H1 (cell line): ENCODE measurements around the gene MEIS2. TPM values are rescaled to one million over a fixed set of nuclear protein-coding genes. Genes with fewer than 3 reads are reported as not detected.

Source experiments
- CTCF ChIA-PET: fragments of 300-600 bp; sonication (Branson Sonifier 250); formaldehyde crosslinking; loops from one replicate; lab custom pipeline; 2021; ENCODE audit not compliant: partially characterized antibody; lab: Charles Lee
- POLR2A ChIA-PET: fragments of 300-600 bp; sonication (Branson Sonifier 250); formaldehyde crosslinking; loops from one replicate; lab custom pipeline; 2021; ENCODE audit warnings: inconsistent platforms; ENCODE audit not compliant: partially characterized antibody; lab: Charles Lee
- DNase-seq, 2 experiments: peaks; one replicate each; pipeline versions ENCODE4 v3.0.0 to v3.0.0-alpha.2; 2010 to 2022; ENCODE audit warnings: low spot score in 2 of 2, low read depth in 1 of 2, mixed read lengths in 1 of 2
- FAIRE-seq: peaks from 2 replicates; lab custom pipeline; 2011; peaks lifted over from hg19 to GRCh38; lab: Jason Lieb, UNC
- H2AFZ ChIP-seq: 2 replicates; pipeline ENCODE4 v1.8.1; 2012; ENCODE audit warnings: low read length, inconsistent platforms
- H2AK5ac ChIP-seq: 2 replicates; pipeline ENCODE4 v1.6.1; 2013; ENCODE audit warnings: low read depth, low read length
- H2BK120ac ChIP-seq: replicated peaks from 2 replicates; pipeline ENCODE3; 2013; ENCODE audit warnings: low read depth, low read length, inconsistent platforms
- H2BK12ac ChIP-seq: 2 replicates; pipeline ENCODE4 v1.6.1; 2013; ENCODE audit warnings: low read depth, low read length
- H2BK15ac ChIP-seq: 2 replicates; pipeline ENCODE4 v1.6.1; 2013; ENCODE audit warnings: low read length
- H2BK20ac ChIP-seq: 2 replicates; pipeline ENCODE4 v1.6.1; 2013; ENCODE audit warnings: low read length
- H2BK5ac ChIP-seq: 2 replicates; pipeline ENCODE4 v1.6.1; 2013; ENCODE audit warnings: low read depth, low read length
- H3K14ac ChIP-seq: 2 replicates; pipeline ENCODE4 v1.6.1; 2013; ENCODE audit warnings: inconsistent platforms; ENCODE audit not compliant: insufficient read length
- H3K18ac ChIP-seq: 2 replicates; pipeline ENCODE4 v1.6.1; 2013; ENCODE audit warnings: low read length; ENCODE audit errors: extremely low read depth
- H3K23ac ChIP-seq: 2 replicates; pipeline ENCODE4 v1.6.1; 2013; ENCODE audit warnings: inconsistent platforms; ENCODE audit not compliant: insufficient read length
- H3K23me2 ChIP-seq: 2 replicates; pipeline ENCODE4 v1.6.1; 2013; ENCODE audit warnings: low read depth, low read length
- H3K27ac ChIP-seq: 2 replicates; pipeline ENCODE4 v1.6.1; 2011; ENCODE audit warnings: low read depth, low read length, inconsistent platforms
- H3K27me3 ChIP-seq, 4 experiments: replicated peaks in 1 of 4; 1 replicate in 1 of 4; 2 replicates in 3 of 4; pipeline versions ENCODE4 v1.6.1 to v1.8.1; 2011 to 2013; ENCODE audit warnings: low read length in 3 of 4, mild to moderate bottlenecking in 3 of 4, inconsistent platforms in 2 of 4, mixed read lengths in 2 of 4, moderate library complexity in 1 of 4; ENCODE audit not compliant: control insufficient read depth in 3 of 4, insufficient read depth in 3 of 4; ENCODE audit errors: extremely low read depth in 1 of 4
- H3K36me3 ChIP-seq, 4 experiments: 2 replicates each; pipeline versions ENCODE4 v1.6.1 to v1.8.1; 2011 to 2013; ENCODE audit warnings: mild to moderate bottlenecking in 4 of 4, low read length in 3 of 4, moderate library complexity in 2 of 4, control low read depth in 1 of 4, inconsistent platforms in 1 of 4; ENCODE audit not compliant: insufficient read depth in 4 of 4, control insufficient read depth in 2 of 4
- H3K4ac ChIP-seq: replicated peaks from 2 replicates; pipeline ENCODE3; 2013; ENCODE audit warnings: low read length, low read depth, mixed read lengths, inconsistent platforms; ENCODE audit not compliant: insufficient read length
- H3K4me1 ChIP-seq, 4 experiments: replicated peaks in 1 of 4; 1 replicate in 1 of 4; 2 replicates in 3 of 4; pipeline versions ENCODE4 v1.6.1 to v1.8.1; 2011 to 2013; ENCODE audit warnings: low read length in 3 of 4, inconsistent platforms in 2 of 4, mixed read lengths in 1 of 4; ENCODE audit not compliant: insufficient read depth in 4 of 4, control insufficient read depth in 3 of 4
- H3K4me2 ChIP-seq, 2 experiments: 2 replicates each; pipeline versions ENCODE4 v1.6.1 to v1.8.1; 2011 to 2013; ENCODE audit warnings: low read depth in 2 of 2, low read length in 2 of 2, control low read depth in 1 of 2, inconsistent platforms in 1 of 2, mild to moderate bottlenecking in 1 of 2; ENCODE audit not compliant: insufficient read depth in 1 of 2
- H3K4me3 ChIP-seq, 4 experiments: fragments of 200-600, 300-600 bp in 1 of 4; sonication (generic), shearing (Covaris generic), sonication (Bioruptor Twin) in 1 of 4; 2 replicates each; pipeline versions ENCODE4 v1.5.1 to v1.8.1; 2011 to 2016; ENCODE audit warnings: low read length in 4 of 4, low read depth in 3 of 4, control low read depth in 2 of 4, inconsistent platforms in 2 of 4, mild to moderate bottlenecking in 2 of 4, mixed read lengths in 1 of 4, moderate library complexity in 1 of 4; ENCODE audit not compliant: insufficient read depth in 2 of 4; ENCODE audit errors: extremely low read depth in 1 of 4
- H3K56ac ChIP-seq: replicated peaks from 2 replicates; pipeline ENCODE3; 2013; ENCODE audit warnings: low read depth, mild to moderate bottlenecking, mixed read lengths, low read length, inconsistent platforms; ENCODE audit not compliant: insufficient read length
- H3K79me1 ChIP-seq: 2 replicates; pipeline ENCODE4 v1.6.1; 2013; ENCODE audit warnings: low read depth, low read length, control low read depth
- H3K79me2 ChIP-seq, 2 experiments: 2 replicates each; pipeline versions ENCODE4 v1.6.1 to v1.8.1; 2012 to 2013; ENCODE audit warnings: low read length in 2 of 2, mild to moderate bottlenecking in 2 of 2, inconsistent platforms in 1 of 2; ENCODE audit not compliant: insufficient read depth in 2 of 2, control insufficient read depth in 1 of 2
- H3K9ac ChIP-seq, 4 experiments: replicated peaks in 1 of 4; 1 replicate in 1 of 4; 2 replicates in 3 of 4; pipeline versions ENCODE4 v1.6.1 to v1.8.1; 2011 to 2013; ENCODE audit warnings: low read depth in 3 of 4, low read length in 3 of 4, control low read depth in 2 of 4, mild to moderate bottlenecking in 2 of 4, moderate library complexity in 2 of 4, inconsistent platforms in 1 of 4; ENCODE audit errors: extremely low read depth in 1 of 4
- H3K9me3 ChIP-seq, 2 experiments: 2 replicates each; pipeline versions ENCODE4 v1.6.1 to v1.8.1; 2012 to 2013; ENCODE audit warnings: mild to moderate bottlenecking in 2 of 2, moderate library complexity in 2 of 2, control low read depth in 1 of 2, inconsistent platforms in 1 of 2, low read depth in 1 of 2, low read length in 1 of 2, mixed read lengths in 1 of 2; ENCODE audit not compliant: insufficient read depth in 2 of 2
- H4K20me1 ChIP-seq, 2 experiments: replicated peaks in 1 of 2; 2 replicates each; pipeline versions ENCODE3 to v1.8.1; 2011 to 2013; ENCODE audit warnings: inconsistent platforms in 2 of 2, low read length in 2 of 2, mild to moderate bottlenecking in 1 of 2; ENCODE audit not compliant: insufficient read depth in 2 of 2, control insufficient read depth in 1 of 2
- H4K5ac ChIP-seq: 2 replicates; pipeline ENCODE4 v1.6.1; 2013; ENCODE audit warnings: low read length, low read depth, mixed read lengths, inconsistent platforms; ENCODE audit not compliant: insufficient read length
- H4K8ac ChIP-seq: 2 replicates; pipeline ENCODE4 v1.8.0; 2013; ENCODE audit warnings: mild to moderate bottlenecking, moderate library complexity, low read length, inconsistent platforms; ENCODE audit not compliant: insufficient read depth; ENCODE audit errors: extremely low read depth
- H4K91ac ChIP-seq: replicated peaks from 2 replicates; pipeline ENCODE3; 2013; ENCODE audit warnings: low read length, mixed read lengths, inconsistent platforms; ENCODE audit not compliant: insufficient read length
- ASH2L ChIP-seq: fragments of 200-600, 300-600 bp; sonication (generic); IDR thresholded peaks from one replicate; pipeline ENCODE4 v1.7.1; 2017; ENCODE audit warnings: low read length
- CHD2 ChIP-seq: IDR thresholded peaks from 2 replicates; pipeline ENCODE4 v1.6.1; 2012; ENCODE audit warnings: low read length, improper control_type of control experiment
- CREB1 ChIP-seq: IDR thresholded peaks from 2 replicates; pipeline ENCODE4 v1.6.1; 2012; ENCODE audit warnings: inconsistent platforms
- KDM5A ChIP-seq: fragments of 200-600 bp; IDR thresholded peaks from 2 replicates; pipeline ENCODE4 v1.7.1; 2012; ENCODE audit warnings: mild to moderate bottlenecking, low read length, inconsistent platforms, mixed read lengths
- NANOG ChIP-seq: IDR thresholded peaks from 2 replicates; pipeline ENCODE4 v1.6.1; 2011; ENCODE audit warnings: low read length, low read depth, mild to moderate bottlenecking, inconsistent platforms; ENCODE audit not compliant: insufficient read depth, poor library complexity, severe bottlenecking
- POLR2A ChIP-seq, 2 experiments: IDR thresholded peaks; 1 replicate in 1 of 2; 2 replicates in 1 of 2; pipeline ENCODE4 v1.6.1; 2011; ENCODE audit warnings: low read depth in 2 of 2, low read length in 2 of 2, mild to moderate bottlenecking in 2 of 2; ENCODE audit errors: control extremely low read depth in 1 of 2
- RAD21 ChIP-seq, 2 experiments: IDR thresholded peaks in 1 of 2; conservative IDR thresholded peaks in 1 of 2; 2 replicates each; pipeline ENCODE4 v1.6.1; 2011; ENCODE audit warnings: low read depth in 2 of 2, low read length in 2 of 2, improper control_type of control experiment in 1 of 2, inconsistent platforms in 1 of 2, mild to moderate bottlenecking in 1 of 2, moderate library complexity in 1 of 2
- RBBP5 ChIP-seq: IDR thresholded peaks from 2 replicates; pipeline ENCODE4 v1.7.1; 2012; ENCODE audit warnings: low read depth, mild to moderate bottlenecking, inconsistent platforms, low read length, moderate library complexity, borderline replicate concordance
- SIRT6 ChIP-seq: IDR thresholded peaks from one replicate; pipeline ENCODE4 v1.7.1; 2012; ENCODE audit warnings: low read length, inconsistent platforms
- SIX5 ChIP-seq: IDR thresholded peaks from 2 replicates; pipeline ENCODE4 v1.6.1; 2011; ENCODE audit warnings: mild to moderate bottlenecking, low read depth, low read length
- SP2 ChIP-seq: IDR thresholded peaks from 2 replicates; pipeline ENCODE4 v1.6.1; 2012; ENCODE audit warnings: mild to moderate bottlenecking, low read length, inconsistent platforms
- TBP ChIP-seq: IDR thresholded peaks from 2 replicates; pipeline ENCODE4 v1.6.1; 2011; ENCODE audit warnings: low read depth, low read length, improper control_type of control experiment
- WGBS, 2 experiments: shearing (Covaris generic) in 1 of 2; methylation state at CpG; one replicate each; pipeline versions ENCODE4 v1.1.6 to v1.1.7; 2013 to 2015; ENCODE audit warnings: low lambda C conversion rate in 2 of 2, mixed read lengths in 2 of 2, inconsistent platforms in 1 of 2, low coverage in 1 of 2, missing lambda C conversion rate in 1 of 2; ENCODE audit not compliant: insufficient replicate concordance in 2 of 2, insufficient coverage in 1 of 2, insufficient read length in 1 of 2; ENCODE audit errors: extremely low coverage in 1 of 2, missing lambda C conversion rate in 1 of 2; 5-methylcytosine and 5-hydroxymethylcytosine counted together
- polyA plus RNA-seq, 7 experiments: library from polyadenylated mRNA; depleted of rRNA in 3 of 7; stranded (reverse) in 5 of 7; unstranded in 2 of 7; fragments of >200 nt in 5 of 7; fragments of 200-250 nt in 2 of 7; gene quantifications; 1 replicate in 5 of 7; 2 replicates in 1 of 7; 4 replicates in 1 of 7; pipeline versions ENCODE4 v1.2.1 to v1.2.3, GENCODE V29; 2011 to 2013; ENCODE audit warnings: missing spikeins in 2 of 7, mixed read lengths in 2 of 7
- total RNA-seq: library from RNA; stranded (reverse); fragmentation: NEBNext Ultra II Directional; extraction: Animal tissue kit (Norgen Biotek cat#: 25700); gene quantifications from 2 replicates; pipeline ENCODE4 v1.2.1, GENCODE V29; 2021

The MEIS2 gene
- total and polyA plus RNA-seq, 2 of the 8 experiments (the other 6 are each of a cell fraction or from before 2014, with no cell fraction given): 0.22 to 1.2 TPM

- peak overlapping the region; percentile 14 to 53 (median 22); a peak in 6 of 8 replicates for H3K4me3 ChIP-seq
- FAIRE-seq (peak; percentile 96), DNase-seq (peak; percentile 50 to 57)
- WGBS, 2 experiments: 24% methylated on average over 12 of the region's 12 CpGs; no CpG with 5 or more reads in 1 of the 2 experiments
- peak overlapping the region; percentile 35 for H2BK120ac ChIP-seq
- peak overlapping the region; percentile 25 for H4K91ac ChIP-seq
- H2BK15ac ChIP-seq: no peak overlapping the region
- peak overlapping the region; percentile 94; the same call in 1 of the 2 replicates for H2AFZ ChIP-seq
- peaks cover 5% of the 10 kb centered on the region; the same call in 1 of the 2 replicates for H3K23me2 ChIP-seq
- H4K8ac ChIP-seq: no peak overlapping the region
- H3K9ac ChIP-seq: peak overlapping the region in 2 of 4 experiments; percentile 17 to 22; a peak in 2 of 7 replicates
- peak overlapping the region; percentile 65; the same call in 1 of the 2 replicates for H3K27ac ChIP-seq
- H4K20me1 ChIP-seq: no peaks in the 10 kb centered on the region
- H3K79me2 ChIP-seq: no peaks in the 10 kb centered on the region
- no peaks in the 10 kb centered on the region for H3K36me3 ChIP-seq
- CTCF ChIA-PET: interaction anchor here (0.7 to 2.4 kb wide), 3 partner anchors 11 to 29 kb away, joined by 3 to 4 read pairs (median 3); no protein-coding TSS in a partner anchor
- H3K4me1 ChIP-seq: peaks cover 2 to 13% (median 5%) of the 10 kb centered on the region in 4 experiments; a peak in 6 of 7 replicates
- peak overlapping the region; percentile 77 for H2BK20ac ChIP-seq
- H3K4me2 ChIP-seq: peak overlapping the region; percentile 68 to 84
- H4K5ac ChIP-seq: peak overlapping the region; percentile 5
- H3K18ac ChIP-seq: peak overlapping the region; percentile 72
- peak overlapping the region; percentile 9 for H3K56ac ChIP-seq
- H3K4ac ChIP-seq: no peak overlapping the region
- no peak overlapping the region for H3K14ac ChIP-seq
- peak overlapping the region; percentile 63 for H2BK12ac ChIP-seq
- no peaks in the 10 kb centered on the region for H3K9me3 ChIP-seq
- peak overlapping the region; percentile 79 for H2BK5ac ChIP-seq
- POLR2A ChIA-PET: interaction anchor here (0.7 to 1.4 kb wide), 5 partner anchors 11 to 49 kb away, joined by 3 to 5 read pairs (median 4); no protein-coding TSS in a partner anchor
- no peaks in the 10 kb centered on the region for H3K27me3 ChIP-seq
- no peaks in the 10 kb centered on the region for H3K79me1 ChIP-seq
- H3K23ac ChIP-seq: no peak overlapping the region
- no peak overlapping the region for H2AK5ac ChIP-seq
- TF ChIP-seq SIX5 (no peak), NANOG (peak; percentile 66), KDM5A (no peak), CHD2 (no peak), RBBP5 (peak; percentile 36; the same call in 1 of the 2 replicates), CREB1 (no peak), SIRT6 (no peak), SP2 (no peak), POLR2A (IDR thresholded peaks at IDR 0.05; ENCODE audit: control extremely low read depth in 1 of 2, low read depth in 2 of 2, low read length in 2 of 2) (no peak; a peak in 1 of 3 replicates), TBP (peak; percentile 45), RAD21 (IDR thresholded peaks at IDR 0.05 in 1 of 2, conservative IDR thresholded peaks at IDR 0.05 in 1 of 2; ENCODE audit: low read depth in 2 of 2, low read length in 2 of 2) (0 out of 4 replicates have a peak, but pooled peaks of 1 of the 2 experiments have one; percentile 1), ASH2L (peak; percentile 75)
Observed at GRCh38 chr15:37045859-37046740, 54.2 kb downstream of the MEIS2 start.
